IMR-90 (cell line): Measurements from ENCODE around the gene DENND6B.

Experiments
- POLR2A ChIP-seq: IDR thresholded peaks from 2 replicates; pipeline ENCODE4 v1.6.1; 2012; ENCODE audit warnings: mild to moderate bottlenecking, low read depth, low read length
- RAD21 ChIP-seq: IDR thresholded peaks from 2 replicates; pipeline ENCODE4 v1.6.1; 2012; ENCODE audit warnings: low read length, improper control_type of control experiment
- TF ChIP-seq, protein P1 (sequence below): fragments of 150-350 bp; IDR thresholded peaks from 2 replicates; pipeline ENCODE4 v1.6.1; 2016; ENCODE audit warnings: low read depth, mild to moderate bottlenecking, low read length, moderate library complexity, borderline replicate concordance
- TF ChIP-seq, protein P2 (sequence below): conservative IDR thresholded peaks from 2 replicates; pipeline ENCODE4 v1.5.1; 2012; ENCODE audit warnings: mild to moderate bottlenecking, low read depth, low read length, improper control_type of control experiment
- TF ChIP-seq, protein P3 (sequence below): fragments of 150-350 bp; IDR thresholded peaks from 2 replicates; pipeline ENCODE4 v1.6.1; 2017; ENCODE audit warnings: mild to moderate bottlenecking, antibody characterized with exemption, low read length, low read depth

DNA sequence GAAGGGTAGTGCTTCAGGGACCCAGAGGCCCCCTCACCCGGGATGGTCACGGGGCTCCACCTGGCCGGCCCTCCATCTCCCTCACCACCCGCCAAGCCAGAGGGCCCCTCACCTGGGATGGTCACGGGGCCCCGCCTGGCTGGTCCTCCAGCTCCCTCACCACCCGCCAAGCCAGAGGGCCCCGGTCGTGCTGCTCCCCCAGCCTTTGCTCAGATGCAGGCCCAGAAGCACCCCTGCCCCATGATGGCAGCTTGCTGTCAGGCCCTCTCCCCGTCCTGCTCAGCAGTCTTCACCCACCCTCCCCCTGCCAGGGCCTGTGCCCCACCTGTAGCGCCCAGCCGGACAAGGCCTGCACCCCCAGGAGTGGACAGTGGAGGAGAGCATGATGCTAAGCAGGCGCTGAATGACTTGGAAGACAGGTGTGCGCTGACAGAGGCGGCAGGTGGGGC is 7.3 kb downstream of the DENND6B start:
- TF ChIP-seq POLR2A (no peak), RAD21 (no peak)
- TF ChIP-seq, protein P1, sequence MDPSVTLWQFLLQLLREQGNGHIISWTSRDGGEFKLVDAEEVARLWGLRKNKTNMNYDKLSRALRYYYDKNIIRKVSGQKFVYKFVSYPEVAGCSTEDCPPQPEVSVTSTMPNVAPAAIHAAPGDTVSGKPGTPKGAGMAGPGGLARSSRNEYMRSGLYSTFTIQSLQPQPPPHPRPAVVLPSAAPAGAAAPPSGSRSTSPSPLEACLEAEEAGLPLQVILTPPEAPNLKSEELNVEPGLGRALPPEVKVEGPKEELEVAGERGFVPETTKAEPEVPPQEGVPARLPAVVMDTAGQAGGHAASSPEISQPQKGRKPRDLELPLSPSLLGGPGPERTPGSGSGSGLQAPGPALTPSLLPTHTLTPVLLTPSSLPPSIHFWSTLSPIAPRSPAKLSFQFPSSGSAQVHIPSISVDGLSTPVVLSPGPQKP, result no peak
- TF ChIP-seq, protein P2, sequence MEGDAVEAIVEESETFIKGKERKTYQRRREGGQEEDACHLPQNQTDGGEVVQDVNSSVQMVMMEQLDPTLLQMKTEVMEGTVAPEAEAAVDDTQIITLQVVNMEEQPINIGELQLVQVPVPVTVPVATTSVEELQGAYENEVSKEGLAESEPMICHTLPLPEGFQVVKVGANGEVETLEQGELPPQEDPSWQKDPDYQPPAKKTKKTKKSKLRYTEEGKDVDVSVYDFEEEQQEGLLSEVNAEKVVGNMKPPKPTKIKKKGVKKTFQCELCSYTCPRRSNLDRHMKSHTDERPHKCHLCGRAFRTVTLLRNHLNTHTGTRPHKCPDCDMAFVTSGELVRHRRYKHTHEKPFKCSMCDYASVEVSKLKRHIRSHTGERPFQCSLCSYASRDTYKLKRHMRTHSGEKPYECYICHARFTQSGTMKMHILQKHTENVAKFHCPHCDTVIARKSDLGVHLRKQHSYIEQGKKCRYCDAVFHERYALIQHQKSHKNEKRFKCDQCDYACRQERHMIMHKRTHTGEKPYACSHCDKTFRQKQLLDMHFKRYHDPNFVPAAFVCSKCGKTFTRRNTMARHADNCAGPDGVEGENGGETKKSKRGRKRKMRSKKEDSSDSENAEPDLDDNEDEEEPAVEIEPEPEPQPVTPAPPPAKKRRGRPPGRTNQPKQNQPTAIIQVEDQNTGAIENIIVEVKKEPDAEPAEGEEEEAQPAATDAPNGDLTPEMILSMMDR, result no peak
- TF ChIP-seq, protein P3, sequence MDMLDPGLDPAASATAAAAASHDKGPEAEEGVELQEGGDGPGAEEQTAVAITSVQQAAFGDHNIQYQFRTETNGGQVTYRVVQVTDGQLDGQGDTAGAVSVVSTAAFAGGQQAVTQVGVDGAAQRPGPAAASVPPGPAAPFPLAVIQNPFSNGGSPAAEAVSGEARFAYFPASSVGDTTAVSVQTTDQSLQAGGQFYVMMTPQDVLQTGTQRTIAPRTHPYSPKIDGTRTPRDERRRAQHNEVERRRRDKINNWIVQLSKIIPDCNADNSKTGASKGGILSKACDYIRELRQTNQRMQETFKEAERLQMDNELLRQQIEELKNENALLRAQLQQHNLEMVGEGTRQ, result no peak
